ENCODE measurements around the gene JAK1. TPM values are rescaled to one million over a fixed set of nuclear protein-coding genes. Genes with fewer than 3 reads are reported as not detected.

JAK1 gene
- total RNA-seq, 4 donors from 2014 or later = 102 to 165 (median 120) TPM

- no peak for DNase-seq
- WGBS, 2 donors = 78 to 82% methylated on average over 9 of the region's 9 CpGs
- intact Hi-C loops (cut with DNase I) = no loop called here
- Histone ChIP-seq H3K4me1 (peaks cover 12 to 29% of the 10 kb centered on the region in 2 donors), H3K9me3 (no peaks in the 10 kb centered on the region), H3K27me3 (no peaks in the 10 kb centered on the region), H3K36me3 (no peaks in the 10 kb centered on the region), H3K4me3 (replicated peaks in 1 of 3) (no peak overlapping the region), H3K27ac (no peak overlapping the region)
- no peak for TF ChIP-seq CTCF (IDR thresholded peaks at IDR 0.05)
- TF ChIP-seq POLR2A (IDR thresholded peaks at IDR 0.05) = no peak
Measured at GRCh38 chr1:64915381-64916274, 50.7 kb downstream of the JAK1 start.

GRCh38 chr1:64913361-64914015 lies 52.9 kb downstream of the JAK1 start:
- TF ChIP-seq CTCF (IDR thresholded peaks at IDR 0.05) (no peak), POLR2A (IDR thresholded peaks at IDR 0.05) (no peak)
- no peak for DNase-seq
- Histone ChIP-seq H3K36me3 (no peaks in the 10 kb centered on the region), H3K9me3 (no peaks in the 10 kb centered on the region), H3K4me3 (replicated peaks in 1 of 3) (no peak overlapping the region), H3K27ac (no peak overlapping the region), H3K27me3 (no peaks in the 10 kb centered on the region), H3K4me1 (peaks cover 12 to 29% of the 10 kb centered on the region in 2 donors)
- WGBS, 2 donors = 79 to 87% methylated on average over 3 of the region's 3 CpGs
- intact Hi-C loops (cut with DNase I) = no loop called here

- Histone ChIP-seq H3K4me3 (replicated peaks in 1 of 3) (no peak overlapping the region), H3K9me3 (no peaks in the 10 kb centered on the region), H3K36me3 (no peaks in the 10 kb centered on the region), H3K27me3 (no peaks in the 10 kb centered on the region), H3K4me1 (peaks cover 12 to 21% of the 10 kb centered on the region in 2 donors), H3K27ac (no peak overlapping the region)
- intact Hi-C loops (cut with DNase I) = no loop called here
- WGBS, 2 donors = 79 to 96% methylated on average over 2 of the region's 2 CpGs
- DNase-seq = no peak
- TF ChIP-seq POLR2A (IDR thresholded peaks at IDR 0.05) (no peak), CTCF (IDR thresholded peaks at IDR 0.05) (no peak)
Measured at GRCh38 chr1:64912191-64912590, 54.2 kb downstream of the JAK1 start.

- DNase-seq = no peak
- Histone ChIP-seq H3K27ac (no peak overlapping the region), H3K4me3 (replicated peaks in 1 of 3) (no peak overlapping the region), H3K4me1 (peaks cover 10 to 15% of the 10 kb centered on the region in 2 donors), H3K27me3 (no peaks in the 10 kb centered on the region), H3K9me3 (no peaks in the 10 kb centered on the region), H3K36me3 (no peaks in the 10 kb centered on the region)
- intact Hi-C loops (cut with DNase I) = no loop called here
- 89 to 97% methylated on average over 3 of the region's 3 CpGs for WGBS, 2 donors
- no peak for TF ChIP-seq CTCF (IDR thresholded peaks at IDR 0.05)
- no peak for TF ChIP-seq POLR2A (IDR thresholded peaks at IDR 0.05)
Measured at GRCh38 chr1:64911326-64911725, 55.0 kb downstream of the JAK1 start.

- no peaks in the 10 kb centered on the region for H3K27me3 ChIP-seq
- peaks cover 3% of the 10 kb centered on the region in 2 donors for H3K4me1 ChIP-seq
- H3K27ac ChIP-seq = no peak overlapping the region
- no peaks in the 10 kb centered on the region for H3K36me3 ChIP-seq
- no peak overlapping the region for H3K4me3 ChIP-seq (replicated peaks in 1 of 3)
- no peak for DNase-seq
- TF ChIP-seq CTCF (IDR thresholded peaks at IDR 0.05) (no peak), POLR2A (IDR thresholded peaks at IDR 0.05) (no peak)
- intact Hi-C loops (cut with DNase I) = no loop called here
- WGBS, 2 donors = 85 to 88% methylated on average over 7 of the region's 7 CpGs
- no peaks in the 10 kb centered on the region for H3K9me3 ChIP-seq
Measured at GRCh38 chr1:64909031-64909430, 57.3 kb downstream of the JAK1 start.
